Embryonic facial prominence (tissue), 1 donor: ENCODE results near the gene PDHX.
"Not testable (repeated sequence)": the region's sequence is repeated elsewhere in the genome, so short reads cannot be mapped to it uniquely, and the experiment has no call there.

Source experiments
- DNase-seq: peaks from one replicate; pipeline ENCODE4 v3.0.0-alpha.2; 2016; ENCODE audit errors: extremely low spot score

Gene PDHX

DNA sequence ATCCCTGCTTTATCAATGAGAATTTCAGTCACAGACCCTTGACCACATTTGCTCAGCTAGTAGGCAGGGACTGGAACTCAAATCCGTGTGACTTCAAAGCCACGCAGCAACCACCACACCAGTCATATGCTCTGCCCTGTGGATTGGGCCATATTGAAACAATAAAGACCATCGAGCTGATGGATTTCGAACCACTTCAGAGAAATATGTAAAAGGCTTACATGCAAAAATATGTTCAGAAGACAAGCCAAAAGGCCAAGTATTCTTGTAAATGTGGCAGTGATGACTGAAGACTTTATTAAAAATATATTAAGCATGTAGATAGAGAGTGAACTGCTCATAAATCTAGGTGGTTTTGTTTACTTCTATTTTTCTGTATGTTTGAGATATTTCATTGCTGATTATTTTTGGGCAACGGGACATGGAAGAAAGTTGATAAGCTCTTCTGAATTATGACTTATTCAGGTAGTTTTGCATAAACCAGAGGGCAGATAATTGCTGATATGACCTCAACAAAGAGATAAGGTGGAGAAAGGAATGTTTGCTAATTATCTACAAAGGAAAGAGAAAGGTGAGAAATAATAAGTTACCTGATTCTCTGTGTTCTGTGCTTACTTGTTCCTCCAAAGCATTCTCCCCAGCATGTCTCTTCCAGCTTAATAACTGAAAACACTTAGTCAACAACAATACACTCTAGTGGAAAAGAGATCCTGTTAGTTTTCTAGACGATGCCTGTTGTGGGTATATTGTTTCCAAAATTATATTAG is 99.4 kb downstream of the PDHX start:
- no peak for DNase-seq

DNA sequence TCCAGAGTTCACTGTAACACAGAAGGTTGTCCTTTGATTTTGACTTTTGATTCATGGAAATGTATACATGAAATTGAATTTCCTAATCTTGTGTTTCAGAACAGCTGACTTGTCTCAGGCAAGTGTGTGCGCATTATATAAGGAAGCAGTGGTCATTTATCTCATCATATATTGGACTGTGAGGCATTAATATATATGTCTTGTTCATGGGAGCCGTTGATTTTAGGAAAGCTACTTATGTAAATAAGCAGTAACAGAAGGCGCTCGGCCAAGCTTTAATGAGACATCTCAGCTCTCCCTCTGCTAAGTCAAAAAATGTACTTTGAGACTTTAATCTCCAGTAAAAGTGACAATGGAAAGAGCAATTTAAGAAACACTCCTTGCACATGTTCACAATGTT is 100.5 kb downstream of the PDHX start:
- no peak for DNase-seq

GRCh38 chr11:35017528-35018342 is 101.3 kb downstream of the PDHX start:
- DNase-seq: no peak

- DNase-seq: no peak
These were observed 105.2 kb downstream of the PDHX start for GRCh38 chr11:35021589-35021988.

GRCh38 chr11:35023940-35024339 is 107.5 kb downstream of the PDHX start:
- DNase-seq: not testable (repeated sequence)

DNA sequence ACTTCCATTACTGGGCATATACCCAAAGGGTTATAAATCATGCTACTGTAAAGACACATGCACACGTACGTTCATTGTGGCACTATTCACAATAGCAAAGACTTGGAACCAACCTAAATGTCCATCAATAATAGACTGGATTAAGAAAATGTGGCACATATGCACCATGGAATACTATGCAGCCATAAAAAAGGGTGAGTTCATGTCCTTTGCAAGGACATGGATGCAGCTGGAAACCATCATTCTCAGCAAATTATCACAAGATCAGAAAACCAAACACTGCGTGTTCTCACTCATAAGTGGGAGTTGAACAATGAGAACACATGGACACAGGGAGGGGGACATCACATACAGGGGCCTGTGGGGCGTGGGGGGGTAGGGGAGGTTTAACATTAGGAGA is 111.6 kb downstream of the PDHX start:
- DNase-seq: not testable (repeated sequence)

- DNase-seq: no peak
These were observed 113.7 kb downstream of the PDHX start for GRCh38 chr11:35029979-35030682.

DNA sequence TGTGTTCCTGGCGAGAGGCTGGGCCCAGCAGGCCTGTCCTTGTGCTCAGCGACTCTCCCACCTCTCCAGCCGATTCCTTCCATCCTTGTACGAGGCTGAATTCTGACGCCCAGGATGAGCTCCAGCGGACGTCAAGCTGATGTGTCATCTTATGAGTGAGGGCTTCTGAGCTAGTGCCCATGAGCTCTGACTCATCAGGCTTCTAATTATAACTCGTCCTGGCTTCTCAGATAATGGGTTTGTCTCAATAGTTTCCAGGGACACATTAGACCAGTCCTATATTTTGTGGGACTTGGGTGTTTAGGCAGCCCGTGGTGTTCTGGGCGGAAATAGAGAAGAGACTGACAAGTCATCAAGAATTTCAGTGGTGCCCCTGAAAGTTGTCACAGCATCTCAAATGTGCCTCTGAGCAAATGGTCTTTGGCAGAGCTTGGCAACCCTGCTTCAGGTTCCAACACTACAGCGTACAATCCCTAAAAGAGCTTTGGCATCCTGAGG is 114.3 kb downstream of the PDHX start:
- no peak for DNase-seq

DNA sequence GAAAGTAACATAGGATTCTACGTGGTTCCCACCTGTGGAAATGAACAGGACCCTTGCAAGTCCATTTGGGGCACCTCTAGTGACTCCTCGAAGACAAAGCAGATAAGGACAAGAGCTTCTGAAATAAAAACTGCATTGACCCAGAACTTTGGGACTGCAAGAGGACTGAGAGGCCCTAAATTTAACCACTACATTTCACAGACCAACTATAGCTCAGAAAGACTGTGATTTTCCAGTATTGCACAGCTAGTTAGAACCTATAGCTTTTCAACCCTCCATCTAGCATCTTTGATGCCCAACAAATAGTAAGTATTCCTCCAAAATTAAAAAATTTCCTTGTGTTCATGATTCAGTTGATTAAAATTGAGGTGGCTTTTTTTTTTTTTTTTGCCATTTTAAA is 114.9 kb downstream of the PDHX start:
- no peak for DNase-seq

DNA sequence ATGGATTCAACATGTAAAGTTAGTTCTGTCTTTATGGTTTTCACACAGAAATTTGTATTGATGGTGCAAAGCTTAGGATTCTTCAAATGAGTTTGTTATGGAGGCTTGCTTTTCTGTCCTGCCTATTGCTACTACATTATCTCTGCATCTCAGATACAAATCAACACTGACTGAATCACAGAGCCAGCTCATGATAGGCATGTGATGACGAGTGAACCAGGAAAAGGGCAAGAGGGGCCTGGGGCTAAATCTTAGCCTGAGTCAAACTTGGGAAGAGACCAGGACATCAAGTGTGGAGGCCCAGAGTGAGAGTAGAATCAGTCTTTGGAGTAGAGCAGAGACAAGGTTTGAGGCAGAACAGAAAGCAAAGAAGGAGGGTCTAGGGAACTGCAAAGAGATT is 115.4 kb downstream of the PDHX start:
- DNase-seq: no peak

DNA sequence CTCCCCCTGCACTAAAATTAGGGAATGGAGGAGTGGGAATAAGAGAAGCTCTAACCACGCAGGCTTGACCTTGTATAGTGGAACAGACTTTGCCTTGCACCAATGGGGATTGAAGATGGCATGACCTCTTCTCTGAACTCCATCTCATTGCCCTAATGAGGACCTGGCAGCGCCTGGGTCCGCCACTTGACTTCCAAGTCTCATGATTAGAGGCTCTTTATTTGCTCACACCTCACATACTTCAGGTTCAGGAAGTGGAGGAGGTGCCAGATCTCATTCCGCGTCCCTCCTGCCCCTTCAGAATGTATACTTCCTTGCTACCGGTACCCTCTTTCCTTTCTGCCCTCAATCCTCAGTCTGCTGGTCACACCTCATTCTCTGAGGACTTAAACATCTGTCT is 116.6 kb downstream of the PDHX start:
- DNase-seq: no peak

GRCh38 chr11:35034401-35034800 is 118.0 kb downstream of the PDHX start:
- DNase-seq: no peak

DNA sequence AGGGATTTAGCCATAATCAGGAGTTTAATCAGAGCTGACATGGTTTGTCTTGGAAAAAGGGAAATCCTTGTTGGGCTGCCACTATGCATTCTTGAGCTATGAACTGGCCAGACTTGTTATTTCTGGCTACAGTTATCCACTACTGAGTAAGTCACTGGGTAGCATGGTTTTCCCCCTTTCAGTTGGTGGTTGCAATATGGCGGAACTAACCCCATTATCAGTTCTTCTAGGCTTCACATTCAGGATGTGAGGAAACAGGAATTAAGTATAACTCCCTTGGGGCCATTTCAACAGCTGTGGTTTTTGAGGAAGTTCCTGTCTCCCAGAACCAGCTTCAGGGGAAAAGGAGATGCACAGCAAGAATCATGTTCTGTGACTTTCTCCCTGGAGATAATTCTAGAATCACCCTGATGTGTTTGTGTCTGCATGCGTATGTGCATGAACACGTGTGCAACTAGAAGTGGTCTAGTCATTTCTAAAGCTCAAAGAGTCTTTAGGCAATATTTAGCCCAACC is 119.5 kb downstream of the PDHX start:
- DNase-seq: no peak

GRCh38 chr11:35036639-35037038 is 120.2 kb downstream of the PDHX start:
- DNase-seq: no peak

DNA sequence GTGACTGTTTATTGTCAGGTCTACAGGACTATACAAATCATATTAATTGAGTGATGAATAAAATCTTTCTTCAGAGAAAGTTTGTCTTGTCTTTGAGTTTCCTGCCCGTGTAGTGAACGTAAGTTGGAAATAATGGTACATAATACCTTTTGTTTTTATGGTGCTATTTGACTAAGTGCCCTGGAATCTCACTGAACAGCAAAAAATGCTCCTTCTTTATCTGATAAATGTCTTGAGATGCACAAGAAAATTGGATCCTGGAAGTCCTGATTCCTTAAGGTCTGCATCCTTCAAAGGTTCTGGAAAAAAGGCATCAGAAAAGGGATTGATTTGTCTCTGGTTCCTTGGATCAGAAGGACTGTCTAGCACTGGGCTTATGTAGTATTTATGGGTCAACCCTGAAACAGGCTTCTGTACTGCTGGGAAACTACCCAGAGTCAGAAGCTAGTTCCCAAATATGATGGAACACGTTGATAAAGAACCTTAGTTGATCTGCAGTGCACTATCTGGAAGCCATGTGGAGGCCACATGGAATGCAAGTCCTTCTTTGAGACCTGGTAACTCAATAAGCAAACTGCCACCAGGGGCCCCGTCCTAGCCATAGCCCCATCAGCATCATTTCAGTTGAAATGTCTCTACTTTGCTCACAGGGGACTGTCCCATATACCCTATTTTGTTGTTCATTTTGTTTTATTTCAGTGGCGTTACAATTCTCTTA is 122.0 kb downstream of the PDHX start:
- no peak for DNase-seq

DNA sequence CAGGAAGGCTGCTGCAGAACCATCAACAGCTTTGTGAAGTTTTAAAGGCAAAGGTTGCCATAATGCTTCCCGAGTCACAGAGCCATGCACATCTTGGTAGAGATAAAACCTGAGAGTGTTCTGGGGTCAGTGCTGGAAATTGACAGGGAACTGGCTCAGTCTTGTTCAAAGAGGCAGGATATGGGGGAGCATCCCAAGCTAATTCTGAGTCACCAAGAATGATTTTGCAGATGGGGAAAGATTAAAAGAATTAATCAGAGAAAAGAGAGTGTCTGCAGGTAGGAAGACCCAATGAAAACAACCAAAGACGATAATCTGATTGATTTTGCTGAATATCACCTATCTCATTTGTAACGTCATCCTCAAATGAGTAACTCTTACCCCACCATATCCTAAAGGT is 122.7 kb downstream of the PDHX start:
- no peak for DNase-seq

- DNase-seq: no peak
These were observed 124.0 kb downstream of the PDHX start for GRCh38 chr11:35040221-35040942.

- no peak for DNase-seq
These were observed 124.7 kb downstream of the PDHX start for GRCh38 chr11:35041070-35041554.

- no peak for DNase-seq
These were observed 125.8 kb downstream of the PDHX start for GRCh38 chr11:35042224-35042623.

GRCh38 chr11:35042913-35043312 is 126.5 kb downstream of the PDHX start:
- no peak for DNase-seq

- no peak for DNase-seq
These were observed 127.5 kb downstream of the PDHX start for GRCh38 chr11:35043936-35044335.
